HG02623 (cell line): Measurements from ENCODE around the gene SORCS2.

ENCODE experiments used
- ATAC-seq: cut with Tn5 transposase; IDR thresholded peaks from one replicate; pipeline ENCODE4 v1.9.1; 2021; ENCODE audit warnings: moderate library complexity; ENCODE audit not compliant: unreplicated experiment

SORCS2 gene

DNA sequence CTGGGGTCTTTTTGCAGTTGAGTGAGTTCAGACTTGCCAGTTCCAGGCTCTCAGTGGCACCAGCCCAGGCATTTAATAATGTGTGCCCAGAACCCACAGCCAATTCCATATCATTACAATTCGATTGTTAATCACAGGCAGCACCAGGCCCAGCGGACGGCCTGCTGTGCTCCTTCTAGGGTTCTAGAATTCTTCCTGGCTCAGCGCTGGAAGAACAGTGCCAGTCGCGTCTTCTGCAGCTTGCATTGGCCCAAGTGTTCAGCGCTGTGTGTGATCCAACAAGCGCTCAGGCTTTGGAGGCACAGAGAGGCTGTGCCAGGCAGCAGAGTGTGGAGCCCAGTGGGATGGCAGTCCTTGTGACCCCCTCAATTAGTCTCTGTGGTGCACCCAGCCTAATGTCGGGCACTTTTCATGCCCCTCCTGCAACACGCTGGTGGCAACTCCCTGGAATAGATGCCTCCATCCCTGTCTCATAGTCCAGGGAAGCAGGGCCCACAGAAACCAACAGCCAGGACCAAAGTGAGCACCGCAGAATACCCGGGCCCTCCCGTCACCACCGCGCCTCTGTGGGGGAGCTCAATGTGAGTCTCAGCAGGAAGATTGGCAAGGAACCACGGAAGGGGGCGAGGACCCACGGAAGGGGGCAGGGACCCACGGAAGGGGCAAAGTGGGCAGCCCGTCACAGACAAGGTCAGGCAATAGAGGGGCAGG is 554.2 kb downstream of the SORCS2 start:
- ATAC-seq: no peak

DNA sequence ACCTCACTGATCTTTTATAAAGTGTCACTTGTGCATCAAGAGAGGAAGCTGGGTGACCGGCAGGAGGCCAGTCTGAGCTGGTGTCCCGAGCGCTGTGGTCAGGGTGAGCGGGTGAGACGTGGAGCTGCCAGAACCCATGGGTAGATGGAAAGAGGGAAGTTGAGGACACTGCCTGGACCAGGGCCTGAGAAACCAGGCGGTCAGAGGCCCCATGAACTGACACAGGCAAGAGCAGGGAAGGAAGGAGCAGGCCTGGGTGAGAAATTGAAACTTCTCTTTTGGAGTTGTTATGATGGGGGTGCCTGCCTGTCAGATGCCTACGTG is 554.7 kb downstream of the SORCS2 start:
- no peak for ATAC-seq

DNA sequence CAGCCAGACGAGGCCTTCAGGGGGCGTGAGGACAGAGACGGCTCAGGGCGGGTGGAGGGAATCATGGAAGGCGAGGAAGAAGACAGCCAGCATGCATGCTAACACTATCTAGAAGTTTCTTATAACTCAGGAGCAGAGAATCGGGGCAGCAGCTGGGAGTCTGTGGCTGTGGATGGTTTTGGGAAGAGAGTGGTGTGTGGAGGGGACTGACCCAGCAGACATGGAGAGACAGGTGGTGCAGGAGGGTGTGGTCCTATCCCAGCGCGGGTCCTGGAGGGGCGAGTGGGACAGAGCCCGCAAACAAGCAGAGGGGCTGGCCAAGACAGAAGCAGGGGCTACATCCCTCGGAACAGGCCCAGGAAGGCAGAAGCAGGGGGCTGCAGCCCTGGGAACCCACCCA is 555.2 kb downstream of the SORCS2 start:
- ATAC-seq: no peak

DNA sequence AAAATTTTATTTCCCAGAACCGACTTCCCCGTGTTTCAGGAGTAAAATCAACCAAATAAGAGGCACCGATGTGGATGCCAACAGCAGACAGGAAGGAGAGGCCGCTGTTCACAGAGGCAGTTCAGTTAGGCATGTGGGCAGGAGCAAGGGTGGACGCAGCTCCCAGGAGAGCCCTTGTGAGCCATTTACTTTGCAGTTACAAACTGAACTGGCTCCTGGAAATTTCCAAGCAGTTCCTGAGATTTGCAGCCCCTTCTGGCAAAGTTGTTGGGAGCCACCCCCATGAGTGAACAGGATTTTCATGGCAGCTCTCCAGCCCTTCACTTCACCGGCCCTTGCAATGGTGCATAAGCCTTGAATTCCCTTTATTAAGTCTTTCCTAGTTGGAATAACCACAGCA is 558.2 kb downstream of the SORCS2 start:
- no peak for ATAC-seq

DNA sequence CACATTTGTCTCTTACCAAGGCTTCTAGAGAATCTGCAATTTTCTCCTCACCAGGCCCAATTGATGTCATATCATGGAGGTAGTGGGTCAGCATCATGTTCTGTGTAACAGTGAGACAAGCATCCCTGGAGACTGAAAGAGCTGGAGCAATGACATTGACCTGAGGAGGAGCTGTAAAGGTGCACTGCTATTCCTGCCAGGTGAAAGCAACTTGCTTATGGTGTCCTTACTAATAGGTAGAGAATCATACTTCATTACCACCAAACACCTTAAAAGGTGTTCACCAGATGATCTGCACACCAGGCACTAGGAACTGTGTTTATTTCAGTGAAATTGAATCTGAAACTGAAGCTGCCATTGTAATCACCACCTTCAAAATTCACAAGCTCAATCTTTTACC is 558.6 kb downstream of the SORCS2 start:
- ATAC-seq: no peak

DNA sequence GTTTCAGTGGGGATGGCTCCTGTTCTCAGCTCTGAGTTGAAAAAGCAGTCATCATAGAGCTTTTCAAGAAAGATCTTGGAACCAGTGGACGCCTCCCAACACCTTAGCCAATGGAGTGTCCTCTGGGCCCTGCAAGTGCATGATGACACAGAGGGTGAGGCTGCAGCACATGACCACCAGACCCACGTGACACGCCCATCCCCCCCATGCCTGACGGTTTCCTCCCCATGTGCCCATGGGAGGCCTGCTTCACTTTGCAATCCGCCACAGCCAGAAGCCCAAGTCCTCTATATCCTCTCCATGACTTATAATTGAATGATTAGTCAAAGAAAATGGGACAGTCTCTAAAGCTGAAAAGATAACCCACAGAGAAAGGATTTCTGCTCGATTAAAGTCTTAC is 560.3 kb downstream of the SORCS2 start:
- ATAC-seq: no peak

DNA sequence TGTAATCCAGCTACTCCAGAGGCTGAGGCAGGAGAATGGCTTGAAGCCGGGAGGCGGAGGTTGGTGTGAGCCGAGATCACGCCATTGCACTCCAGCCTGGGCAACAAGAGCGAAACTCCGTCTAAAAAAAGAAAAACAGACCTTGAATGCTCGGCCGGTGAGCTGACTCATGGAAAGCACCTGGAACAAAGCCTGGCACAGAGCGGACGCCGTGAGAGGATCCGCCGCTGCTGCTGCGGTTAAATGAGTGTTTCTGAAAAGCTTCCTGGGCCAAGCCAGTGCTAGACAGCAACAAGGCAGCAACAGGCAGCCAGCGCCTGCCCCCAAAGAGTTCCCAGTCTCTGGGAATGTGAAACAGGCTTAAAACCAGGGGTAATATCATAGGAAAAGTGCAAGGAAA is 560.9 kb downstream of the SORCS2 start:
- ATAC-seq: no peak

DNA sequence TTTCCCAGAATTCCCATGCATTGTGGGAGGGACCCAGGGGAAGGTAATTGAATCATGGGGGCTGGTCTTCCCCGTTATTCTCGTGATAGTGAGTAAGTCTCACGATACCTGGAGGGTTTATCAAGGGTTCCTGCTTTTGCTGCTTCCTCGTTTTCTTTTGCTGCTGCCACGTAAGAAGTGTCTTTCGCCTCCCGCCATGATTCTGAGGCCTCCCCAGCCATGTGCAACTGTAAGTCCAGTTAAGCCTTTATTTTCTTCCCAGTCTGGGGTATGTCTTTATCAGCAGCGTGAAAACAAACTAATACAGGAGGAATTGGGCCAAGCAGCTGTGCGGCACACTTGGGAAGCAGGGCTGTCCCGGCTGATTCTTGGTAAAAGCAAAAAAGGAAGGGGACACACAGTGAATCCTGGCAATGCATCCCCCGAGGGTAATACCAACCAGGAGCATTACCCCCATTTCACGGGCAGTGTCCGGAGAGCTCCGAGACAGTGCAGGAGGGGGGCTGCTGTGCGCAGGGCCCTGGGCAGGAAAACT is 561.7 kb downstream of the SORCS2 start:
- ATAC-seq: no peak

DNA sequence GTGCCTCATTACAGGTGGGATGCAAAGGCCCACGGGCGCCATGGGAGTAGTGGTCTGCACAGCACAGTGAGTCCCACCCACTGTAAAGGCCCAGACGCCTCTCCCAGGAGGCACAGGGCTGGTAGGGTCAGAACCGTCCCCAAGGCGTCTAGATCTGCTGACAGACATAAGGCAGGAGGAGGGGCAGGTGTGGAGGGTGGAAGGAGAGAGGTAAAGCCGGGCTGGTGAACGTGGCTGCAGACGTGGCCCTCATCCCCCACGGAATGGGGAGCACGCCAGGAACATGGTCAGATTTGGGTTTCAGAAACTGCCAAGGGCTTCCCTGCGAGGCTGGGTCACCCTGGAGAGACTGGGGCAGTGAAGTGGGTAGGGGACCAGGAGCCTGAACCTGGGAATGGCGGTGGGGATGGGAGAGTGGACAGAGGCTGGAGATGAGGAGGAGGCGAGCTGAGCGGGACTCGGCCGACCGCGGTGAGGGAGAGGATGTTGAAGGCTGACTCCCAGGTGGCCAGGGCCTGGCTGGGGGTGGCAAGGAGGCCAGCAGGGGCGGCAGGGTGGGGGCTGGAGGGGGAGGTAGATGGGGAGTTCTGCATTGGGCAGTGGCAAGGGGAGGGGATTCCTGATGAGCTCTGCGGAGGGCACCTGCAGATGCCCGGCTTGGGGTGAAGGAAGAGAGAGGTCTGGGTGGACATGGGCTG is 562.4 kb downstream of the SORCS2 start:
- no peak for ATAC-seq

DNA sequence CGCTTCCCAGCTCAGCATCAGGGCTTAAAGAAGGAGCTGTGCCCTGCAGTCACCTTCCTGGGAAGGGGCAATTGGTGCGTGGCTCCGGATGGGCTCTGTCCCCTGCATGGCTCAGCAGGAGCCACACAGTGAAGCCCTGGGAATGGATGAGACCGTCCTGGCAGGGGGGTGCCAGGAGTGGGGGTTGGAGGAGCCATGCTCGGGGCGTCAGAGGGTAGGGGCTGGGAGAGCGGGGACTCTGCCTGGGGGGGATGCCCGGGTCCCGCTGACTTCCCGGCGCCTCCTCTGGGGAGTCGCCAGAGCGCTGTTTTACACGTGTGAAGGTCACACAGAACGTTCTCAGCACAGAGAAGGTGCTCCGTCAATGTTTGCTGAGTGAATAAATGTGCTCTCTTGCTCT is 563.2 kb downstream of the SORCS2 start:
- ATAC-seq: no peak

DNA sequence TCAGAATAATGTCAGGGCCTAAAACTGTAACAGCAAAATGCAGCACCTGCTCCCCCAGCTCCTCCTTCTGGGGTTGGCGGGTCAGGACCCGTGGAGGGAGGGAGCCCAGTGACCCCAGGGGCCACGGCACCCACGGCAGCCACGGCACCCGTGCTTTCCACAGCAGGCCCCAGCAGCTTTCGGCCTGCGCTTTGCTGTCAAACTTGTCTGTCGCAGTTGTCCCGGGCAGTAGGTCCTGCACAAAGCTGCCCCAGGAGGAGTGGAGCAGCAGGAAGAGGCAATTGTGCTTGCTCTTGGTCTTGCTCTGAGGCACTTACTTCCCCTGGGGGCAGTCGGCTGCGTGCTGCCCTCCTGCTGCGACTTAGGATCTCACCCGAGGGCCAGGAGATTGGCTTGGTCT is 563.7 kb downstream of the SORCS2 start:
- no peak for ATAC-seq

DNA sequence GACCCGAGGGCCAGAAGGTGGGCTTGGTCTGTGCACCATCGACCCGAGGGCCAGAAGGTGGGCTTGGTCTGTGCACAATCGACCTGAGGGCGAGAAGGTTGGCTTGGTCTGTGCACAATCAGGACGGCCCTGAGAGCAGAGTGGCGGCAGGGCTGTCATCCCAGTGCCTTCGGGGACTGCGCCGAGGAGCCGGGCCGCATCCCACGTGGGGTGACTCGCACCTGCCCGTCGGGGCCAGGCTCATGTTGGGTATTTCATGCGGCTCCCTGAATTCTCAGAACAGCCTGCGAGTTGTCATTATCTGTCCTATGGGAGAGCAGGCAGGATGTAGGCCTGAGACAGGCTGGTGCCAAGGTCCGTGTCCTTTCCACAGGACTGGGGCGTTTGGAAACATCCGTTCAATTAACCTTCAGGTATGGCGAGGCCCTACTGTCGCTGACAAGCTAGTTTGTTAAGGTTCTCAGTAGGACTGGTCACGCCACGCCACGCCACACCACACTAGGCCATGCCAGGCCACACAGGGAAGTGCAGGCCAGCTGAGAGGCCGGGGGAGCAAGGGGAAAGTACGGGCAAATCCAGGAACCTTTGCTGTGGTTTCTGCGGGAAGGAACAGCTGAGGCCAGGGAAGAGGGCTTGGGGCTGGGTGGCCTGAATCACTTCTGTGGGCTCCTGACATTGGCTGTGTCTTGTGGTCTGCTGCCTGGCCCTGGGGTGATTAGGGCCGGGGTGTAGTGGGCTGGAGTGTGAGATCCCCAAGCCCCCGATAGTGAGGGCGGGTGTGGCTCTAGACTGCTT is 564.4 kb downstream of the SORCS2 start:
- ATAC-seq: no peak

DNA sequence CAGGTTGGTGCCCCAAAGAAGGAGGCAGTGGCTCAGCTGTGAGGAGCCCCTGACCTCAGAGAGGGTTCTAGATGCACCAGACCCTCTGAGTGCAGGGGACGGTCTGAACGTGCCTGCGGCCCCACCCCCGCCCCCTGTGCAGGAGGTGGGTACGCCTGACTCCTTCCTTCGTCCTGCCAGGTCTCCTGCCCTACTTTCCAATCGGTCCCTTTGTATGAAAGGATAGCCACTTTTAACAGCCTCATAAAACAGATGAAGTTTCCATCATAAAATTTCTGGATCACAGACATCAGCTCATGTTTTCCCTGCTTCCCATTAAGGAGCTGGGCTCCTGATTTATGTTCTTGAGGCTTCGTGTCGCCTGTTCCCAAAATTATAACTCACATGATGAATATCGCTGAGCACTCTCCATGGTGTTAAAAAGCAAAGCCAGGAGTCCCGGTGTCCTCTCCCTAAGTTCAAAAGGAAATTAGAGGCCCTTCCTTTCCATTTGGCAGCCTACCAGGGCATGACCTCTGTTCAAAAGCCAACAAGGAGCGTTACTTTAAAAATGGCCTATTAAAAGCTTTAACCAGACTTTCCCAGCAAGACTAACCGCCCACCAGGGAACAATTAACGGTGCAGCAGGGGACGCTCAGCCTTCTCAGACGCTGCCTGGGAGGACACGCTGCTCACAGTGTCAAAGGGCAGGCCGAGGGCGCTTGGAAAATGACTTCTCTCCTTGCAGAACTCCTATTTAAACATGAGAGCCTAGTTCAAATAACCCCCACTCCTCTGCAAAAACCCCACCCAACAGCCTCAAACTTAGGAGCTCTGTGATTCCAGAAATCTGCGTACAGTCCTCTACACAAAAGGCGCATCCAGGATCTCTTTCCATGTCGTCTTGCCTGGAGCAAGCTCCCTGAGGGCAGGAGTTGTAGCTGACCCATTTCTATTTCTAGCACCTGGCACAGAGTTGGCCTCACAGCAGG is 565.4 kb downstream of the SORCS2 start:
- ATAC-seq: no peak

DNA sequence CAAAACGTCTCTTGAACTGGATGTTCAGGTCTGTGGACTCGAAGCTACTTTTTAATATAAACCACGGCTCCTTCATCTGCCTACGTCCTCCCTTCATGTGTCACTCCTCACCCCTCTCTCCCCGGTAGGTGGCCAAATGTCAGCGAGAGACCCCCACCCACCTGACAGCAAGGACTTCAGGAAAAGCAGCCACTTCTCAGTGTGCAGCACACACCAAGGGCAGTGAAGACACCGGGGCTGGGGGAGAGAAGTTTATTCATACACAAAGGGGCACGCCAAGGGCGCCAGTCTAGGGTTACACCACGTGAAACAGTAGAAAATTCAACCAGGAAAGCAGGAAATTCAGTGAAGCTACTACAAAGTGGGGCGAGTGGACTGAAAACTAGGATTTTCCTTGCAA is 566.1 kb downstream of the SORCS2 start:
- ATAC-seq: no peak

DNA sequence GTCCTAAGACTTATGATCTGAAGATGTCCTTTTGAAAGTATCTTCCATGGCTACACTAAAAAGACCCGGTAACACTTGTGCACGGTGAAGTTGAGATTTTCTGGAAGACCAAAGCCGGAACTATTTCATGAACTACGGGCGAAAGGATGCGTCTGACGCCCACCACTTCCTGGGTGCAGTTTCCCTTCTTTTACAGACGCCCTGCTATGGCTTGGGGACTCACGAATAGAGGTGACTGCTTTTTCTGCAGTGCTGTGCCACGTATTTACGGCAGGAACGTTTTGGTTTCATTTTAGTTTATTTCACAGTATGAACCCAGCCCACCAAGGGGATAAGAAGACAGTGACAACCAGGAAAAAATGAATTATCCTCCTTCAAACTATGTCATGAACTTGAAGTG is 566.9 kb downstream of the SORCS2 start:
- no peak for ATAC-seq

DNA sequence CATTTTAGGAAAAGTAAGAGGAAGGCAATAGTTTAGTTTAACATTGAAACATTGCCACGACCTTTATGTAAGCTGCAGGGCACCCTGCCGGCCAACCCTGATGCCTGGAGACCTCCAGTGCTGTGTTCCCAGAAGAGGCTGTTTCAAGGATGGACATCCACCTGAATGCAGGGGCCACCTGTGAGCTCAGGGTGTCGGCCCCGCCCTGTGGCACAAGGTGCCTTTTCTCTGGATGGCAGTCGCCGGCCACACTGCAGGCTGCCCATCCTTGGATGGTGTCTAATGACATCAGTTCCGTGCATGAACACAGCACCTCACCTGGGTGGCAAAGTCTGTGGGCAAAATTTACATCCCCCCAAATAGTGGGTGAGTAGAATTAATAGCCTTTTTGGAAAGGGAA is 567.3 kb downstream of the SORCS2 start:
- no peak for ATAC-seq

DNA sequence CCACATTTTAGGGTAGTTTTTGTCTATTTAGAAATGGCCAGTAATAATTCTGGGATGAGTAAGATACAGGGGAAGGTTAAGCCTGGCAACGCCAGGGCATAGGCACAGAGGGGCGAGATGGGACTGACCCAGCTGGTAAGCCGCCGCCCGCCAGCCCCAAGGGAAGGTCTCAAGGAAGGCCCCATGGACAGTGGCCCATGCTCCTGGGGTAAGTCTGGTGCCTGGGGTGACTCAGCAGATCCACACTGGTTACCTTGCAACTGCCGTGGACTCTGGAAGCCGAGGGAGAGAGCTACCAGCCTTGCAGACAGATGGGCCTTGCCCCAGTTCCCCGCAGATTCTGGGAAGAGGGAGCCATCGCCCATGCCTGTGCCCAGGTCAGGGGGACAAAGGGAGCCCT is 567.9 kb downstream of the SORCS2 start:
- no peak for ATAC-seq

DNA sequence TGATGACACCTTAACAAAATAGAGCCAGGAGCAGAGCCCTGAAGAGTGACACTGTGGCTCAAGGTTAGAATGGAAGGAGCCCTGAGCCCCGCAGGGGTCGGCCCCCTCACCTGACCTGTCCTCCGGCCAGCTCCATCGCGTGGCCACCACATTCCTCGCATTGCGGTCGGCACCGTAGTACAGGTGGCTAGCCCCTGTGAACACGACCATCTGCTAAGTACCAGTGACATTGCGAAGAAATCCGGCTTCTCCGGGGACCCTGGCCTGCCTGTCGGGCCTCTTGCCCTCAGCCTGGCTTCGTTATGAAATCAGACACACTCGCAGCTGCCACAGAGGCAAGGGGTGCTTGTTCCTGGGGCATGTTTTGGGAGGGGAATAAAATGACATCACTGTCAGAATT is 568.4 kb downstream of the SORCS2 start:
- ATAC-seq: no peak

DNA sequence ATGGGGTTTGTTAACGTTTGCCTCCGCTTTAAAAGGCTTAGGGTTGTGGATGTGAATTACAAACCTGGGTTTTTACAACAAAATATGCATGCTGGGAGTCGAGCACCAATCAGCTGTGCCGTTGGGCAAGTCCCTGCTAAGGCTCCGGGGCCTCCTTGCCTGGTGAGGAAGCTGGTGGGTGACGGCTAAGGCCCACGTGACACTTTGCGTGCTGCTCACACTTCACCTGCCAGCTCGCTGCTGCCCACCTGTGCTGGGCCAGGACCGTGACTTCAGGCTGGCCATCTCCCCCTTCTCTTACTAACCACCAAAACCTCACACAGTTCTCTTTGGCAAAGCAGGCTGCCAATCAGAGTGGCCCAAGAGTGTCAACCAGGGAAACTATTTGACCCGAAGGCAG is 569.0 kb downstream of the SORCS2 start:
- ATAC-seq: no peak

DNA sequence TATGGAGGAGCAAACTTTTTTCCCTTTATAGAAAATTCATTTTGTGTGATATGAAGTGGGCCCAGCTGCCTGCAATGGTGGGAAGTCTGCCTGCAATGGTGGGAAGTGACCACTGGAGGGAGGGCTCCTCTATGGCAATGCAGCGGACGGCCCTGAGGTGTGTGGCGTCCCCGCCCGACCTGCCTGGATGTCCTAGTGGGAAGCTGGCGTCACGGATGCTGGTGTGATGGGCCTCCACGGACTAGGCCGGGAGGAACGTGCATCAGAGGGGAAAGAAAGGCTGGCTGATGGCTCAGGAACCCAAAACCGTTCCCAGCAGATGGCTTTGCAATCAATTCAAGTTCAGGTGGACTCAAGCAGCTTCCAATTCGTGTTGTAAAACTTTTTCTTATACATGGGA is 569.4 kb downstream of the SORCS2 start:
- peak; percentile 68 for ATAC-seq
